Activated B cell treated with CpG ODN at 0.5 μM for 24 hours (primary cell): ENCODE measurements around the gene RNF214. TPM values are rescaled to one million over a fixed set of nuclear protein-coding genes. Genes with fewer than 3 reads are reported as not detected.
"Not testable (repeated sequence)": the region's sequence is repeated elsewhere in the genome, so short reads cannot be mapped to it uniquely, and the experiment has no call there.

Experiments used
- ATAC-seq: fragments of 200-7000 bp; cut with Tn5 transposase; one replicate; pipeline ENCODE4 v1.10.0; 2021; ENCODE audit warnings: low read depth, mild to moderate bottlenecking, moderate library complexity
- CTCF ChIA-PET: fragments of 350-600 bp; sonication (Branson Sonifier 250); formaldehyde crosslinking; loops from one replicate; lab custom pipeline; 2021; ENCODE audit warnings: antibody characterized with exemption; lab: Charles Lee
- POLR2A ChIA-PET: fragments of 350-600 bp; sonication (Branson Sonifier 250); formaldehyde crosslinking; loops from one replicate; lab custom pipeline; 2021; ENCODE audit warnings: antibody characterized with exemption; lab: Charles Lee
- DNase-seq: peaks from one replicate; pipeline ENCODE4 v3.0.0; 2022
- H3K27ac Mint-ChIP-seq: one replicate; pipeline ENCODE4 v1.8.0; 2020; ENCODE audit warnings: mixed read lengths
- H3K27me3 Mint-ChIP-seq: one replicate; pipeline ENCODE4 v1.8.0; 2021; ENCODE audit warnings: mixed read lengths
- H3K36me3 Mint-ChIP-seq: one replicate; pipeline ENCODE4 v1.8.0; 2021; ENCODE audit warnings: low read depth, mixed read lengths
- H3K4me1 Mint-ChIP-seq: one replicate; pipeline ENCODE4 v1.8.0; 2021; ENCODE audit warnings: mixed read lengths
- H3K4me3 Mint-ChIP-seq: one replicate; pipeline ENCODE4 v1.8.0; 2020; ENCODE audit warnings: mild to moderate bottlenecking, mixed read lengths
- H3K9me3 Mint-ChIP-seq: one replicate; pipeline ENCODE4 v1.8.0; 2020; ENCODE audit warnings: mixed read lengths
- CTCF ChIP-seq: fragments of 200-600 bp; IDR thresholded peaks from one replicate; pipeline ENCODE4 v1.8.0; 2022; ENCODE audit warnings: antibody characterized with exemption, mild to moderate bottlenecking
- intact Hi-C: fragments of 100-400 bp; cut with micrococcal nuclease; formaldehyde crosslinking; loops from one replicate; pipeline ENCODE4 v1.15.1; 2024
- total RNA-seq: library from RNA; stranded (reverse); gene quantifications from 2 replicates; pipeline ENCODE4 v1.2.3, GENCODE V29; 2022

The RNF214 gene
- total RNA-seq, result 18.7 and 22.3 TPM in 2 replicates

- ATAC-seq (peak; percentile 74), DNase-seq (peak; percentile 82)
- intact Hi-C loops, result loop anchor here (1.0 to 10.0 kb wide), 8 partner anchors 43 to 1203 kb away; partner anchors contain the start of genes CEP164, KMT2A and PAFAH1B2
- ChIA-PET CTCF (interaction anchor here (0.9 to 8.1 kb wide), 6 partner anchors 11 to 714 kb away, joined by 3 to 119 read pairs (median 3); partner anchors contain the start of gene SIDT2), POLR2A (interaction anchor here (0.5 to 5.9 kb wide), 10 partner anchors 43 to 585 kb away, joined by 3 to 89 read pairs (median 10); partner anchors contain the start of genes BUD13, CEP164, PAFAH1B2 and SIDT2)
- Mint-ChIP-seq H3K27me3 (no peaks in the 10 kb centered on the region), H3K36me3 (peaks cover 44% of the 10 kb centered on the region), H3K4me3 (peak within 1 kb of the TSS; percentile 100), H3K4me1 (peaks cover 43% of the 10 kb centered on the region), H3K27ac (peak within 1 kb of the TSS; percentile 100), H3K9me3 (no peaks in the 10 kb centered on the region)
- peak; percentile 69 for TF ChIP-seq CTCF
Measured at GRCh38 chr11:117232092-117232878, at the start of gene RNF214. TSS of gene RNF214 (plus strand) at chr11:117232671. CDS start at chr11:117234273, 1,602 bp downstream.

GRCh38 chr11:117183178-117183577 lies 49.3 kb upstream of the RNF214 start:
- Mint-ChIP-seq H3K36me3 (peaks cover 55% of the 10 kb centered on the region), H3K4me1 (peaks cover 72% of the 10 kb centered on the region)
- H3K27ac Mint-ChIP-seq, intact Hi-C loops, H3K4me3 Mint-ChIP-seq, H3K9me3 Mint-ChIP-seq, ATAC-seq, DNase-seq, H3K27me3 Mint-ChIP-seq: not testable (repeated sequence)
- POLR2A ChIA-PET, result interaction anchor here (0.6 to 5.7 kb wide), 3 partner anchors 38 to 48 kb away, joined by 3 to 45 read pairs (median 3); no protein-coding TSS in a partner anchor
- CTCF ChIA-PET, result interaction anchor here (7.4 kb wide), 1 partner anchor 46 kb away, joined by 119 read pairs; the partner anchor contains the start of genes PCSK7 and RNF214

GRCh38 chr11:117183724-117184349 lies 48.6 kb upstream of the RNF214 start:
- ChIA-PET CTCF (interaction anchor here (7.4 kb wide), 1 partner anchor 45 kb away, joined by 119 read pairs; the partner anchor contains the start of genes PCSK7 and RNF214), POLR2A (interaction anchor here (0.7 to 5.7 kb wide), 4 partner anchors 42 to 1033 kb away, joined by 3 to 45 read pairs (median 4); no protein-coding TSS in a partner anchor)
- Mint-ChIP-seq H3K4me1 (peaks cover 74% of the 10 kb centered on the region), H3K27me3 (no peaks in the 10 kb centered on the region), H3K4me3 (no peak overlapping the region), H3K36me3 (peaks cover 59% of the 10 kb centered on the region), H3K9me3 (no peaks in the 10 kb centered on the region), H3K27ac (peak overlapping the region; percentile 42)
- TF ChIP-seq CTCF, result no peak
- DNase-seq, result no peak
- no peak for ATAC-seq
- intact Hi-C loops, result no loop called here

- no peaks in the 10 kb centered on the region for H3K27me3 Mint-ChIP-seq
- DNase-seq, result no peak
- H3K36me3 Mint-ChIP-seq, result peaks cover 72% of the 10 kb centered on the region
- H3K4me3 Mint-ChIP-seq, result peak overlapping the region; percentile 42
- no peak for TF ChIP-seq CTCF
- H3K4me1 Mint-ChIP-seq, result peaks cover 80% of the 10 kb centered on the region
- no peaks in the 10 kb centered on the region for H3K9me3 Mint-ChIP-seq
- ATAC-seq, result peak; percentile 38
- intact Hi-C loops, result no loop called here
- peak overlapping the region; percentile 94 for H3K27ac Mint-ChIP-seq
- ChIA-PET CTCF (no interaction called here), POLR2A (interaction anchor here (0.6 to 5.9 kb wide), 14 partner anchors 19 to 1698 kb away, joined by 3 to 37 read pairs (median 8); partner anchors contain the start of gene PAFAH1B2)
Measured at GRCh38 chr11:117185736-117186430, 46.6 kb upstream of the RNF214 start.

- Mint-ChIP-seq H3K27me3 (no peaks in the 10 kb centered on the region), H3K36me3 (peaks cover 73% of the 10 kb centered on the region), H3K9me3 (no peaks in the 10 kb centered on the region), H3K4me1 (peaks cover 79% of the 10 kb centered on the region), H3K4me3 (peak overlapping the region; percentile 42), H3K27ac (peak overlapping the region; percentile 94)
- ChIA-PET POLR2A (interaction anchor here (0.6 to 5.9 kb wide), 7 partner anchors 19 to 44 kb away, joined by 5 to 37 read pairs (median 8); partner anchors contain the start of gene PAFAH1B2), CTCF (no interaction called here)
- no peak for TF ChIP-seq CTCF
- DNase-seq (no peak), ATAC-seq (no peak)
- intact Hi-C loops, result no loop called here
Measured at GRCh38 chr11:117186431-117186761, 46.1 kb upstream of the RNF214 start.
